IMR-90 (cell line): ENCODE data around the gene HLA-A. TPM values are rescaled to one million over a fixed set of nuclear protein-coding genes. Genes with fewer than 3 reads are reported as not detected.
A peak's percentile ranks its signal among the peaks of the same experiment; 100 is the strongest.

Experiments
- ATAC-seq: fragments of 200-7000 bp; cut with Tn5 transposase; 2 replicates; pipeline ENCODE4 v1.9.1; 2020; ENCODE audit warnings: low read depth, mild to moderate bottlenecking, moderate library complexity
- BruUV-seq: library from RNA; stranded (reverse); fragments of 400-500 nt; replicated peaks from 2 replicates; lab custom pipeline; 2021; lab: Mats Ljungman, UMichigan
- CTCF ChIA-PET: fragments of 300-600 bp; formaldehyde crosslinking; extraction: SDS; loops from one replicate; lab custom pipeline; 2021; ENCODE audit warnings: antibody characterized with exemption; lab: Yijun Ruan, JAX
- POLR2A ChIA-PET: fragments of 300-600 bp; sonication (Branson Sonifier 250); formaldehyde crosslinking; loops from one replicate; lab custom pipeline; 2022; ENCODE audit warnings: antibody characterized with exemption; ENCODE audit not compliant: unreplicated experiment; lab: Charles Lee
- DNase-seq: peaks from one replicate; pipeline ENCODE4 v3.0.0; 2013
- H2AFZ ChIP-seq: replicated peaks from 2 replicates; pipeline ENCODE3; 2013; ENCODE audit warnings: low read length, mild to moderate bottlenecking; ENCODE audit not compliant: poor library complexity
- H2AK5ac ChIP-seq: 2 replicates; pipeline ENCODE4 v1.6.1; 2013; ENCODE audit warnings: low read depth, low read length, inconsistent platforms
- H2AK9ac ChIP-seq: replicated peaks from 2 replicates; pipeline ENCODE3; 2013; ENCODE audit warnings: mild to moderate bottlenecking, low read depth, low read length, moderate library complexity; ENCODE audit not compliant: poor library complexity
- H2BK120ac ChIP-seq: 2 replicates; pipeline ENCODE4 v1.6.1; 2013; ENCODE audit warnings: low read depth, low read length, inconsistent platforms
- H2BK15ac ChIP-seq: 3 replicates; pipeline ENCODE4 v1.6.1; 2013; ENCODE audit warnings: low read depth, low read length, inconsistent platforms
- H2BK20ac ChIP-seq: 2 replicates; pipeline ENCODE4 v1.6.1; 2013; ENCODE audit warnings: low read depth, mild to moderate bottlenecking, inconsistent platforms, low read length, moderate library complexity
- H2BK5ac ChIP-seq: 2 replicates; pipeline ENCODE4 v1.6.1; 2013; ENCODE audit warnings: mild to moderate bottlenecking, low read depth, low read length, inconsistent platforms; ENCODE audit not compliant: poor library complexity, severe bottlenecking
- H3K14ac ChIP-seq: replicated peaks from 2 replicates; pipeline ENCODE4 v1.6.1; 2013; ENCODE audit warnings: low read depth, low read length, inconsistent platforms
- H3K18ac ChIP-seq: 2 replicates; pipeline ENCODE4 v1.6.1; 2013; ENCODE audit warnings: low read depth, low read length, control low read depth
- H3K23ac ChIP-seq: 2 replicates; pipeline ENCODE4 v1.6.1; 2013; ENCODE audit warnings: low read depth, low read length, inconsistent platforms
- H3K27ac ChIP-seq: 2 replicates; pipeline ENCODE4 v1.5.1; 2013; ENCODE audit warnings: mild to moderate bottlenecking, control low read depth, low read length; ENCODE audit not compliant: insufficient read depth
- H3K27me3 ChIP-seq: 2 replicates; pipeline ENCODE4 v1.6.1; 2013; ENCODE audit warnings: low read length; ENCODE audit not compliant: control insufficient read depth, insufficient read depth
- H3K36me3 ChIP-seq: 2 replicates; pipeline ENCODE4 v1.6.1; 2013; ENCODE audit warnings: low read length, mixed read lengths; ENCODE audit not compliant: control insufficient read depth, insufficient read depth
- H3K4ac ChIP-seq: 2 replicates; pipeline ENCODE4 v1.6.1; 2013; ENCODE audit warnings: low read depth, low read length, inconsistent platforms
- H3K4me1 ChIP-seq: 2 replicates; pipeline ENCODE4 v1.6.1; 2013; ENCODE audit warnings: low read length, mixed read lengths; ENCODE audit not compliant: control insufficient read depth, insufficient read depth
- H3K4me2 ChIP-seq: 2 replicates; pipeline ENCODE4 v1.6.1; 2013; ENCODE audit warnings: low read depth, mild to moderate bottlenecking, control low read depth, low read length, moderate library complexity
- H3K4me3 ChIP-seq: 2 replicates; pipeline ENCODE4 v1.5.1; 2013; ENCODE audit warnings: low read depth, mild to moderate bottlenecking, control low read depth, low read length, moderate library complexity; ENCODE audit not compliant: insufficient read depth
- H3K56ac ChIP-seq: 2 replicates; pipeline ENCODE4 v1.6.1; 2013; ENCODE audit warnings: low read length, inconsistent platforms; ENCODE audit not compliant: insufficient read depth; ENCODE audit errors: extremely low read depth
- H3K79me1 ChIP-seq, 2 experiments: 2 replicates each; pipeline ENCODE4 v1.6.1; 2013; ENCODE audit warnings: low read length in 2 of 2, inconsistent platforms in 1 of 2, low read depth in 1 of 2
- H3K9ac ChIP-seq: 2 replicates; pipeline ENCODE4 v1.6.1; 2013; ENCODE audit warnings: low read depth, low read length, control low read depth
- H3K9me1 ChIP-seq: 2 replicates; pipeline ENCODE4 v1.6.1; 2013; ENCODE audit warnings: low read length, inconsistent platforms; ENCODE audit not compliant: insufficient read depth
- H3K9me3 ChIP-seq: 2 replicates; pipeline ENCODE4 v1.6.1; 2013; ENCODE audit warnings: low read length; ENCODE audit not compliant: control insufficient read depth, insufficient read depth
- H4K20me1 ChIP-seq: 2 replicates; pipeline ENCODE4 v1.6.1; 2013; ENCODE audit warnings: low read length, inconsistent platforms; ENCODE audit not compliant: insufficient read depth
- H4K5ac ChIP-seq: 2 replicates; pipeline ENCODE4 v1.6.1; 2013; ENCODE audit warnings: mild to moderate bottlenecking, low read depth, low read length, control low read depth
- H4K8ac ChIP-seq, 2 experiments: 2 replicates each; pipeline ENCODE4 v1.6.1; 2013; ENCODE audit warnings: low read depth in 2 of 2, low read length in 2 of 2, control low read depth in 1 of 2, inconsistent platforms in 1 of 2
- H4K91ac ChIP-seq: 2 replicates; pipeline ENCODE4 v1.6.1; 2013; ENCODE audit warnings: low read depth, low read length, inconsistent platforms; ENCODE audit not compliant: insufficient read depth
- BHLHE40 ChIP-seq: fragments of 150-350 bp; IDR thresholded peaks from 2 replicates; pipeline ENCODE4 v1.6.1; 2016; ENCODE audit warnings: mild to moderate bottlenecking, low read depth, low read length
- CTCF ChIP-seq: conservative IDR thresholded peaks from 2 replicates; pipeline ENCODE4 v1.5.1; 2012; ENCODE audit warnings: mild to moderate bottlenecking, low read depth, low read length, improper control_type of control experiment
- MAZ ChIP-seq: IDR thresholded peaks from 2 replicates; pipeline ENCODE4 v1.6.1; 2012; ENCODE audit warnings: low read depth, mild to moderate bottlenecking, low read length, improper control_type of control experiment, moderate library complexity, borderline replicate concordance
- MXI1 ChIP-seq: IDR thresholded peaks from 2 replicates; pipeline ENCODE4 v1.6.1; 2012; ENCODE audit warnings: low read depth, mild to moderate bottlenecking, low read length, moderate library complexity, borderline replicate concordance
- RAD21 ChIP-seq: IDR thresholded peaks from 2 replicates; pipeline ENCODE4 v1.6.1; 2012; ENCODE audit warnings: low read length, improper control_type of control experiment
- RFX5 ChIP-seq: IDR thresholded peaks from 2 replicates; pipeline ENCODE4 v1.8.0; 2012; ENCODE audit warnings: low read depth, mild to moderate bottlenecking, low read length, moderate library complexity
- WGBS, 2 experiments: methylation state at CpG; one replicate each; pipeline versions ENCODE4 v1.1.5 to v1.1.7; 2013; ENCODE audit warnings: missing lambda C conversion rate in 2 of 2; ENCODE audit not compliant: insufficient read length in 1 of 2; ENCODE audit errors: extremely low coverage in 2 of 2; 5-methylcytosine and 5-hydroxymethylcytosine counted together
- dilution Hi-C: fragments of 300-500 bp; cut with HindIII; formaldehyde crosslinking; loops from one replicate; pipeline ENCODE4 v1.14.3; 2018; ENCODE audit warnings: low sequenced_read_pairs; ENCODE audit not compliant: unreplicated experiment
- in situ Hi-C: fragments of 300-500 bp; cut with MboI; formaldehyde crosslinking; loops from 3 replicates; pipeline ENCODE4 v1.14.3; 2019; ENCODE audit warnings: low sequenced_read_pairs, inconsistent platforms, mixed read lengths
- intact Hi-C: fragments of 100-400 bp; cut with micrococcal nuclease; formaldehyde crosslinking; loops from 2 replicates; pipeline ENCODE4 v1.10.0; 2022
- polyA plus RNA-seq, 3 experiments: library from polyadenylated mRNA; depleted of rRNA; stranded (reverse); fragments of >200 nt; gene quantifications; 2 replicates each; pipeline ENCODE4 v1.2.3, GENCODE V29; 2012; ENCODE audit warnings: low replicate concordance in 1 of 3
- total RNA-seq: library from RNA; depleted of rRNA; stranded (reverse); fragments of >200 nt; gene quantifications from 2 replicates; pipeline ENCODE4 v1.2.3, GENCODE V29; 2012

Gene HLA-A
- total and polyA plus RNA-seq, 2 of the 4 experiments (the other 2 are of a cell fraction) = 94.5 to 218 TPM

- BruUV-seq = no TSS peak
- ChIA-PET CTCF (interaction anchor here (0.6 kb wide), 1 partner anchor 119 kb away, joined by 3 read pairs; no protein-coding TSS in a partner anchor), POLR2A (no interaction called here)
- Histone ChIP-seq H3K18ac (no peak overlapping the region), H3K4me3 (no peak overlapping the region), H2BK15ac (no peak overlapping the region; the same call in 2 of the 3 replicates), H3K27ac (no peak overlapping the region), H3K14ac (no peak overlapping the region), H4K91ac (no peak overlapping the region), H4K20me1 (no peaks in the 10 kb centered on the region), H4K5ac (no peak overlapping the region; the same call in 1 of the 2 replicates), H3K4me1 (peaks cover 5% of the 10 kb centered on the region; the same call in 1 of the 2 replicates), H2AK9ac (no peak overlapping the region), H2BK5ac (no peak overlapping the region), H3K9ac (no peak overlapping the region), H2BK120ac (no peak overlapping the region), H2AFZ (no peak overlapping the region), H3K56ac (no peak overlapping the region), H2AK5ac (no peak overlapping the region), H3K4me2 (no peak overlapping the region), H3K23ac (no peak overlapping the region), H4K8ac (no peak overlapping the region), H3K27me3 (peaks cover 3% of the 10 kb centered on the region; the same call in 1 of the 2 replicates), H3K36me3 (no peaks in the 10 kb centered on the region), H3K9me3 (no peaks in the 10 kb centered on the region), H3K79me1 (no peaks in the 10 kb centered on the region; a peak in 2 of 4 replicates), H3K4ac (no peak overlapping the region), H3K9me1 (no peaks in the 10 kb centered on the region; the same call in 1 of the 2 replicates), H2BK20ac (no peak overlapping the region)
- dilution Hi-C loops (no loop called here), in situ Hi-C loops (no loop called here), intact Hi-C loops (loop anchor here (1.0 kb wide), 1 partner anchor 119 kb away; no protein-coding TSS in a partner anchor)
- TF ChIP-seq MXI1 (no peak), RFX5 (no peak), CTCF (0 out of 2 replicates have a peak, but pooled peaks have one; percentile 22), BHLHE40 (no peak), MAZ (no peak), RAD21 (no peak)
- no CpG with 5 or more reads among the region's 4 CpGs for WGBS, 2 experiments
- no peak for ATAC-seq
- DNase-seq = no peak
Observed at GRCh38 chr6:29967379-29968010, 25.2 kb downstream of the HLA-A start.
